Measurements from ENCODE around the gene PLCG1.
A peak's percentile ranks its signal among the peaks of the same experiment; 100 is the strongest.

The PLCG1 gene

GRCh38 chr20:41182296-41183212, 45.2 kb downstream of the PLCG1 start:
- DNase-seq, result no peak

- DNase-seq, result no peak
Observed at GRCh38 chr20:41183391-41183790, 46.0 kb downstream of the PLCG1 start.

GRCh38 chr20:41183831-41184230, 46.5 kb downstream of the PLCG1 start:
- DNase-seq, result no peak

GRCh38 chr20:41185013-41185757, 47.8 kb downstream of the PLCG1 start:
- DNase-seq, result no peak

GRCh38 chr20:41187668-41188067, 50.3 kb downstream of the PLCG1 start:
- DNase-seq, result no peak

GRCh38 chr20:41191562-41192500, 54.5 kb downstream of the PLCG1 start:
- no peak for DNase-seq

- DNase-seq, result no peak
Observed at GRCh38 chr20:41192575-41192974, 55.2 kb downstream of the PLCG1 start.

GRCh38 chr20:41196653-41197225, 59.4 kb downstream of the PLCG1 start:
- DNase-seq, result no peak

- no peak for DNase-seq
Observed at GRCh38 chr20:41198443-41198842, 61.1 kb downstream of the PLCG1 start.

- no peak for DNase-seq
Observed at GRCh38 chr20:41200446-41201202, 63.3 kb downstream of the PLCG1 start.

GRCh38 chr20:41201760-41202159, 64.4 kb downstream of the PLCG1 start:
- DNase-seq, result no peak

GRCh38 chr20:41202426-41202825, 65.1 kb downstream of the PLCG1 start:
- DNase-seq, result no peak

- DNase-seq, result no peak
Observed at GRCh38 chr20:41203660-41204059, 66.3 kb downstream of the PLCG1 start.

GRCh38 chr20:41204304-41205265, 67.2 kb downstream of the PLCG1 start:
- DNase-seq, result no peak

GRCh38 chr20:41205313-41205712, 68.0 kb downstream of the PLCG1 start:
- no peak for DNase-seq

- peak; percentile 68 for DNase-seq
Observed at GRCh38 chr20:41213150-41213820, 75.9 kb downstream of the PLCG1 start.

GRCh38 chr20:41214202-41214601, 76.9 kb downstream of the PLCG1 start:
- no peak for DNase-seq

- DNase-seq, result no peak
Observed at GRCh38 chr20:41214666-41215065, 77.3 kb downstream of the PLCG1 start.

- no peak for DNase-seq
Observed at GRCh38 chr20:41217422-41217821, 80.1 kb downstream of the PLCG1 start.

- no peak for DNase-seq
Observed at GRCh38 chr20:41218466-41218865, 81.1 kb downstream of the PLCG1 start.

Data from DMS153 (cell line).